CD4-positive, alpha-beta T cell (primary cell): Measurements from ENCODE around the gene OXLD1. TPM values are rescaled to one million over a fixed set of nuclear protein-coding genes. Genes with fewer than 3 reads are reported as not detected.

Experiments used
- ATAC-seq: fragments of 200-7000 bp; cut with Tn5 transposase; one replicate; pipeline ENCODE4 v1.10.0; 2022; ENCODE audit warnings: mild to moderate bottlenecking; ENCODE audit not compliant: poor library complexity
- CTCF ChIA-PET: fragments of 350-600 bp; sonication (Branson Sonifier 250); formaldehyde crosslinking; loops from one replicate; lab custom pipeline; 2021; ENCODE audit warnings: antibody characterized with exemption, inconsistent platforms; lab: Charles Lee
- POLR2A ChIA-PET: fragments of 350-600 bp; sonication (Branson Sonifier 250); formaldehyde crosslinking; loops from one replicate; lab custom pipeline; 2021; ENCODE audit warnings: antibody characterized with exemption, inconsistent platforms; lab: Charles Lee
- DNase-seq, 14 experiments: peaks; one replicate each; pipeline ENCODE4 v3.0.0-alpha.2; 2013 to 2020; ENCODE audit warnings: mixed read lengths in 2 of 14
- H3K27ac ChIP-seq, 2 donors: one replicate each; pipeline versions ENCODE4 v1.5.1 to v1.7.0; 2013; ENCODE audit warnings: low read length in 2 of 2, low read depth in 1 of 2, mild to moderate bottlenecking in 1 of 2
- H3K27me3 ChIP-seq, 2 experiments: 1 replicate in 1 of 2; 2 replicates in 1 of 2; pipeline versions ENCODE4 v1.6.1 to v1.7.0; 2013; ENCODE audit warnings: low read length in 2 of 2, control low read depth in 1 of 2, mild to moderate bottlenecking in 1 of 2, moderate library complexity in 1 of 2; ENCODE audit not compliant: insufficient read depth in 2 of 2, control insufficient read depth in 1 of 2
- H3K36me3 ChIP-seq: one replicate; pipeline ENCODE4 v1.6.1; 2013; ENCODE audit warnings: low read length, control low read depth; ENCODE audit not compliant: insufficient read depth
- H3K4me1 ChIP-seq: one replicate; pipeline ENCODE4 v1.6.1; 2013; ENCODE audit warnings: low read length, control low read depth; ENCODE audit not compliant: insufficient read depth
- H3K4me3 ChIP-seq: one replicate; pipeline ENCODE4 v1.5.1; 2013; ENCODE audit warnings: mild to moderate bottlenecking, low read length, moderate library complexity
- H3K9me3 ChIP-seq, 2 experiments: 1 replicate in 1 of 2; 2 replicates in 1 of 2; pipeline versions ENCODE4 v1.6.1 to v1.7.0; 2013; ENCODE audit warnings: low read length in 2 of 2, mild to moderate bottlenecking in 2 of 2, control low read depth in 1 of 2, moderate library complexity in 1 of 2; ENCODE audit not compliant: control insufficient read depth in 1 of 2, insufficient read depth in 1 of 2
- H3K27ac Mint-ChIP-seq: one replicate; pipeline ENCODE4 v1.8.0; 2020; ENCODE audit warnings: mixed read lengths
- H3K27me3 Mint-ChIP-seq: one replicate; pipeline ENCODE4 v1.8.0; 2021; ENCODE audit warnings: mixed read lengths
- H3K36me3 Mint-ChIP-seq: one replicate; pipeline ENCODE4 v1.8.0; 2021; ENCODE audit warnings: low read depth, mixed read lengths
- H3K4me1 Mint-ChIP-seq: one replicate; pipeline ENCODE4 v1.8.0; 2021; ENCODE audit warnings: low read depth, mixed read lengths
- H3K4me3 Mint-ChIP-seq: one replicate; pipeline ENCODE4 v1.8.0; 2020; ENCODE audit warnings: mild to moderate bottlenecking, mixed read lengths
- H3K9me3 Mint-ChIP-seq: one replicate; pipeline ENCODE4 v1.8.0; 2020; ENCODE audit warnings: mixed read lengths
- CTCF ChIP-seq: fragments of 200-600 bp; IDR thresholded peaks from one replicate; pipeline ENCODE4 v1.8.0; 2022; ENCODE audit warnings: antibody characterized with exemption, mild to moderate bottlenecking
- intact Hi-C, 2 experiments: fragments of 100-400 bp; cut with DNase I in 1 of 2; cut with micrococcal nuclease in 1 of 2; formaldehyde crosslinking; loops; one replicate each; pipeline versions ENCODE4 v1.15.1 to v1.9.0; 2023 to 2025; cut with DNase I, micrococcal nuclease
- total RNA-seq, 174 experiments: library from RNA in 2 of 174; stranded (reverse) in 2 of 174; gene quantifications; one replicate each; pipeline ENCODE4 v1.2.3 and lab custom pipeline; 2021 to 2026

OXLD1 gene
- total RNA-seq, 2 experiments from 2014 or later = 24.6 to 25.3 TPM

GRCh38 chr17:81641825-81642489 is 24.4 kb downstream of the OXLD1 start:
- ChIA-PET POLR2A (no interaction called here), CTCF (no interaction called here)
- Histone ChIP-seq H3K4me1 (peaks cover 7% of the 10 kb centered on the region), H3K27ac (no peak overlapping the region), H3K9me3 (no peaks in the 10 kb centered on the region), H3K27me3 (no peaks in the 10 kb centered on the region), H3K36me3 (no peaks in the 10 kb centered on the region), H3K4me3 (no peak overlapping the region)
- H3K9me3 Mint-ChIP-seq = no peaks in the 10 kb centered on the region
- intact Hi-C loops = no loop called here
- no peak for TF ChIP-seq CTCF
- H3K4me3 Mint-ChIP-seq = no peak overlapping the region
- H3K27ac Mint-ChIP-seq = no peak overlapping the region
- no peaks in the 10 kb centered on the region for H3K27me3 Mint-ChIP-seq
- ATAC-seq (no peak), DNase-seq (no peak)
- H3K36me3 Mint-ChIP-seq = no peaks in the 10 kb centered on the region
- no peaks in the 10 kb centered on the region for H3K4me1 Mint-ChIP-seq

DNA sequence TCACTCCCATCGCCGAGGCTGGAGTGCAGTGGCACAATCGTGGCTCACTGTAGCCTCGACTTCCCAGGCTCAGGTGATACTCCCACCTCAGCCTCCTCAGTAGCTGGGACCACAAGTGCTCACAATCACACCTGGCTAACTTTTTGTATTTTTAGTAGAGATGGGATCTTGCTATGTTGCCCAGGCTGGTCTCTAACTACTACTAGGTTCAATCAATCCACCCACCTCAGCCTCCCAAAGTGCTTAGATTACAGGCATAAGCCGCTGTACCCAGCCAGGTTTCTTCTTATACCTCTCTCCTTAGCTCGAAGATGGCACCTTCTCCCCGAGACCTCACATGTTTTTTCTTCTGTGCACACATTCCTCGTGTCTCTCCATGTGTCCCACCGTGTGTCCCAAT is 26.4 kb downstream of the OXLD1 start:
- H3K4me1 Mint-ChIP-seq = peaks cover 11% of the 10 kb centered on the region
- H3K27me3 ChIP-seq = no peaks in the 10 kb centered on the region
- peaks cover 23% of the 10 kb centered on the region for H3K4me1 ChIP-seq
- no peak overlapping the region for H3K27ac Mint-ChIP-seq
- ATAC-seq (no peak), DNase-seq (no peak)
- H3K36me3 Mint-ChIP-seq = peaks cover 4% of the 10 kb centered on the region
- H3K27ac ChIP-seq = no peak overlapping the region
- no peaks in the 10 kb centered on the region for H3K27me3 Mint-ChIP-seq
- no peaks in the 10 kb centered on the region for H3K36me3 ChIP-seq
- H3K9me3 ChIP-seq = no peaks in the 10 kb centered on the region
- no peak for TF ChIP-seq CTCF
- H3K4me3 ChIP-seq = no peak overlapping the region
- no peaks in the 10 kb centered on the region for H3K9me3 Mint-ChIP-seq
- CTCF ChIA-PET = no interaction called here
- POLR2A ChIA-PET = no interaction called here
- intact Hi-C loops = no loop called here
- no peak overlapping the region for H3K4me3 Mint-ChIP-seq

DNA sequence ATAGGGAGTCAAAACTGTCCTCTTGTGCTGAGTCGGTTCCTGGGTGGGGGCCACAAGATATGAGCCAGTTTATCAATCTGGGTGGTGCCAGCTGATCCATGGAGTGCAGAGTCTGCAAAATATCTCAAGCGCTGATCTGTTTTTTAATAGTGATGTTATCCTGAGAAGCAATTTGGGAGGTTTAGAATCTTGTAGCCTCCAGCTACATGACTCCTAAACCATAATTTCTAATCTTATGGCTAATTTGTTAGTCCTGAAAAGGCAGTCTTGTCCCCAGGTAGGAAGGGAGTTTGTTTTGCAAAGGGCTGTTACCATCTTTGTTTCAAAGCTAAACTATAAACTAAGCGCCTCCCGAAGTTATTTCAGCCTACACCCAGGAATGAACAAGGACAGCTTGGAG is 27.7 kb downstream of the OXLD1 start:
- POLR2A ChIA-PET = interaction anchor here (1.5 kb wide), 1 partner anchor 27 kb away, joined by 4 read pairs; no protein-coding TSS in a partner anchor
- Mint-ChIP-seq H3K27me3 (no peaks in the 10 kb centered on the region), H3K27ac (no peak overlapping the region), H3K36me3 (peaks cover 4% of the 10 kb centered on the region), H3K4me1 (peaks cover 11% of the 10 kb centered on the region), H3K4me3 (peak overlapping the region; percentile 78), H3K9me3 (no peaks in the 10 kb centered on the region)
- no peak for DNase-seq
- CTCF ChIA-PET = interaction anchor here (0.9 kb wide), 1 partner anchor 38 kb away, joined by 4 read pairs; no protein-coding TSS in a partner anchor
- Histone ChIP-seq H3K4me1 (peaks cover 32% of the 10 kb centered on the region), H3K27ac (no peak overlapping the region), H3K4me3 (no peak overlapping the region), H3K9me3 (no peaks in the 10 kb centered on the region), H3K36me3 (no peaks in the 10 kb centered on the region), H3K27me3 (no peaks in the 10 kb centered on the region)
- TF ChIP-seq CTCF = no peak
- intact Hi-C loops = no loop called here
- ATAC-seq = no peak
